ENCODE data around the gene CYTH4. TPM values are rescaled to one million over a fixed set of nuclear protein-coding genes. Genes with fewer than 3 reads are reported as not detected.

The CYTH4 gene
- total and polyA plus RNA-seq, 12 donors = 4.7 to 80.7 (median 22.1) TPM

- 70 to 84% (median 78%) methylated on average over 6 of the region's 6 CpGs for WGBS, 4 donors
- no peak for DNase-seq
- intact Hi-C loops (cut with DNase I) = loop anchor here (2.0 to 10.0 kb wide), 3 partner anchors 107 to 140 kb away; partner anchors contain the start of gene ELFN2 (in 2 of the 2)
- Histone ChIP-seq H3K36me3 (replicated peaks in 1 of 2) (no peaks in the 10 kb centered on the region), H3K27me3 (peaks cover 2% of the 10 kb centered on the region), H3K4me3 (no peak overlapping the region), H3K9me3 (replicated peaks in 1 of 3) (no peaks in the 10 kb centered on the region), H3K4me1 (replicated peaks in 1 of 2) (no peaks in the 10 kb centered on the region), H3K27ac (no peak overlapping the region)
- TF ChIP-seq POLR2A (IDR thresholded peaks at IDR 0.05) = no peak
- no peak for TF ChIP-seq CTCF (IDR thresholded peaks at IDR 0.05)
Measured at GRCh38 chr22:37317698-37318210, 35.4 kb downstream of the CYTH4 start.

GRCh38 chr22:37318364-37319109 lies 36.2 kb downstream of the CYTH4 start:
- peaks cover 10% of the 10 kb centered on the region for H3K27me3 ChIP-seq
- WGBS, 4 donors = 66 to 72% (median 69%) methylated on average over 18 of the region's 18 CpGs
- H3K9me3 ChIP-seq (replicated peaks in 1 of 3) = no peaks in the 10 kb centered on the region
- H3K36me3 ChIP-seq (replicated peaks in 1 of 2) = no peaks in the 10 kb centered on the region
- H3K27ac ChIP-seq = no peak overlapping the region
- no peak for DNase-seq
- intact Hi-C loops (cut with DNase I) = loop anchor here (5.0 to 10.0 kb wide), 2 partner anchors 106 to 139 kb away; partner anchors contain the start of gene ELFN2 (in 2 of the 2)
- no peak for TF ChIP-seq CTCF (IDR thresholded peaks at IDR 0.05)
- no peak for TF ChIP-seq POLR2A (IDR thresholded peaks at IDR 0.05)
- H3K4me1 ChIP-seq (replicated peaks in 1 of 2) = no peaks in the 10 kb centered on the region
- no peak overlapping the region for H3K4me3 ChIP-seq

DNA sequence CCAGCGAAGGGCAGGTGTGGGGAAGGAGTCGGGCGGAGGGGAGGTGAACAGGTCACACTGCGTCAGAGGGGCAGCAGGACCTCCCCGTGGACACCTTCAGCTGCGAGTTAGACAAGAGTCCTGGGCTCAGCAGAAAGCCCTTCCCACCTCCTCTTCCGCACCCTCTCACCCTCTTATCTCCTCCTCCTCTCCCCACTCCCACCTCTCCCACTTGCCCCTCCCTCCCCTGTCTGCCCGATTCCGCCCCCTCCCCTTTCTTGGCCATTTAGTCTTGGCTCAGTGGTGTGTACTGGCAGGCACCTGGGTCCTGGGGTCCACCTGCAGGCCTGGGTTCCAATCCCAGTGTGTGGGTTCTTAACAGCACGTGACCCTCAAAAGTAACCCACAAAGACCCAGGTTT lies 37.2 kb downstream of the CYTH4 start:
- Histone ChIP-seq H3K4me3 (no peak overlapping the region), H3K27ac (no peak overlapping the region), H3K36me3 (replicated peaks in 1 of 2) (no peaks in the 10 kb centered on the region), H3K9me3 (replicated peaks in 1 of 3) (no peaks in the 10 kb centered on the region), H3K4me1 (replicated peaks in 1 of 2) (no peaks in the 10 kb centered on the region), H3K27me3 (peaks cover 15% of the 10 kb centered on the region)
- TF ChIP-seq POLR2A (IDR thresholded peaks at IDR 0.05) (no peak), CTCF (IDR thresholded peaks at IDR 0.05) (no peak)
- intact Hi-C loops (cut with DNase I) = loop anchor here (5.0 to 10.0 kb wide), 2 partner anchors 105 to 138 kb away; partner anchors contain the start of gene ELFN2 (in 2 of the 2)
- WGBS, 4 donors = 58 to 75% (median 71%) methylated on average over 10 of the region's 10 CpGs
- DNase-seq = no peak

DNA sequence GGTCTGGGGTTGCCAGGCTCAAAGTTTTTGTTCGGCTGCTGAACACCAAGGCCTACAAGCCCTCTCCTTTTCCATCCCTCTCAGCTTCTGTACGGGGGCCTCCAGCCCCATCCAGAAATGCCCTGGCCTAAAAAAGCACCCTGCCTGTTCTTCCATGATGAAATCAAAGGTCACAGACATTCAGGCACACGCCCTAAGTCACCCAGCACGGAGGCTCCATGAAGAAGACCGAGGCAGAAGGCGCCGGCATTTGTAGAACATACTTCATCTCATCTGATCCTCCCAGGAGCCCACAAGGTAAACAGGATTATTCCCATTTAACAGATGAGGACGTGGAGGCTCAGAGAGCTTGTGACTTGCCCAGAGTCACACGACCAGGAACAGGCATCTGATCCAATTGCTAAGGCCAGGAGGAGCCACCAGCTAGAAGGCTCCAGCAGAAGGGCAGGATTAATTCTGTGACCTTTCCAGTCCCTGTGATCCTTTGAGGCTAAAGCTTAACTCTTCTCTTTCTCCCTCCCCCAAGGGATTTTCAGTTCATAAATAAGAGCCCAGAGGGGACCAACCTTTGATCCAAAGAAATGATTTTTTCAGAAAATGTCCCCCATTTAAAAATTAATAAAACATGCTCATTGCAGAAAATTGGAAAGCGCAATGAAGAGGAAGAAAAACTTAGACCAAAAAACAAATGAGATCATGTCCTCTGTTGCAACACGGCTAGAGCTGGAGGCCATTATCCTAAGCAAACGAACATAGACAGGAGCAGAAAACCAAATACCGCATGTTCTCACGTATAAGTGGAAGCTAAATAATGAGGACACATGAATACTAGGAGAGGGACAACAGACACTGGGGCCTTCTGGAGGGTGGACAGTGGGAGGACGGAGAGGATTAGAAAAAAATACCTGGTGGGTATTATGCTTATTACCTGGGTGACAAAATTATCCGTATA lies 38.7 kb downstream of the CYTH4 start:
- Histone ChIP-seq H3K36me3 (replicated peaks in 1 of 2) (no peaks in the 10 kb centered on the region), H3K27me3 (peaks cover 28% of the 10 kb centered on the region), H3K27ac (no peak overlapping the region), H3K4me3 (no peak overlapping the region), H3K4me1 (replicated peaks in 1 of 2) (no peaks in the 10 kb centered on the region), H3K9me3 (replicated peaks in 1 of 3) (no peaks in the 10 kb centered on the region)
- no peak for TF ChIP-seq CTCF (IDR thresholded peaks at IDR 0.05)
- TF ChIP-seq POLR2A (IDR thresholded peaks at IDR 0.05) = no peak
- WGBS, 4 donors = 71 to 80% (median 76%) methylated on average over 16 of the region's 16 CpGs
- intact Hi-C loops (cut with DNase I) = no loop called here
- no peak for DNase-seq
